A549 treated with dexamethasone at 1 μM for 4 hours (cell line): ENCODE data around the gene PAOX. TPM values are rescaled to one million over a fixed set of nuclear protein-coding genes. Genes with fewer than 3 reads are reported as not detected.

Source experiments
- total RNA-seq: library from RNA; stranded (reverse); fragments of 200-300 nt; extraction: Qiagen RNA extraction; gene quantifications from 5 replicates; pipeline ENCODE4 v1.2.3, GENCODE V29; 2022

The PAOX gene
- 1.4 to 2.5 TPM (median 2.0 TPM) in 5 replicates for total RNA-seq

DNA sequence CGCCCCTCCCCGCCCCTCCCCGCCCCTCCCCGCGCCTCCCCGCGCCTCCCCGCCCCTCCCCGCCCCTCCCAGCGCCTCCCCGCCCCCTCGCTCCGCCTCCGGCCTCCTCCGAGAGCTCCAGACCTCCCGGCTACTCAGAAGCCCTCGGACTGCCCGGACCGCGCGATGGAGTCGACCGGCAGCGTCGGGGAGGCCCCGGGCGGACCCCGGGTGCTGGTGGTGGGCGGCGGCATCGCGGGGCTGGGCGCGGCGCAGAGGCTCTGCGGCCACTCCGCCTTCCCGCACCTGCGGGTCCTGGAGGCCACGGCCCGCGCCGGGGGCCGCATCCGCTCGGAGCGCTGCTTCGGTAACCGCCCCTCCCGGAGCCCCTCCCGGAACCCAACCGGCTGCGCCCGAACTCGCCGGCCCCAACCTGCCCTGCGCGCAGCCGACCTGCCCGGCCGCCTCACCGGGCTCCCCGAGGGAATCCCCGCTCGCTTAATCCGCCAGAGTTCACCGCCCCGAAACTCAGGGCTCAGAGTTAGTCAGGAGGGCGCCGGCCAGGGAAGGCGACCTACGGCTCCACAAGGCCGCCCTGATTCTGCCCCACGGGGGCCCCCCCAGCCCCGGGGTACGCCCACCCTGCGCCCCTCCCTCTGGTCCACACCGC lies at the start of gene PAOX:
Gene PAOX, plus strand, starts transcription at position 111 of the 649 bp plus-strand sequence. Its CDS starts 55 bp downstream, at position 166.

DNA sequence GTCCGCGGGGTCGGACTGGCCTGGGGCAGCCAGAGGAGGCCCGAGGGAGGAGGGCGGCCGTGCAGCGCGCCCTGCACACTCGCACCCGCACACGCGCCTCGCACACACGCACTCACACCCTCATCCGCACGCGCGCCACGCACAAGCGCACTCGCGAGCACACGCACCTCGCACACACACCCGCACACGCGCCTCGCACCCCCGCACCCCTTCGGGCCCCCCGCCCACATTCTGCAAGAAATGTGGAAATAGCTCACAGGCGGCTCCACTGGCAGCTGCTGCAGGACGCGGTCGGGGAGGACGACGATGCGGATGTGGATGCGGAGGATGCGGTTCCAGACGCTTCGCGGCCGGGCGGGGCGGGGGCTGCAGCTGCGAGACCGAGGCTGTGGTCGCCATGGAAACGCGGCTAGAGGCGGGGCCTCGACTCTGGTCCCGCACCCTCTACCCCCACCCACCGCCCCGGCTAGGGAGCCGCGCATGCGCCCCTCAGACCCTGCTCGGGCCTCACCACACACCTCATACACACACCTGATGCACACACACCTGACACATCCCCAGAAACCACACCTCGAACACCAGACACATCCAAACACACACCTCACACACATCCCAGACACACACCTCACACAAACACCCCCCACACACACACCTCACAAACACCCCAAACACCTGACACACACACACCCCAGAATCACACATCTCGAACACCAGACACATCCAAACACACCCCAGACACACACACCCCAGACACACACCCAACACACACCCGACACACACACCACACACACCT lies 42.3 kb upstream of the PAOX start, which contains the start of gene CALY:
Gene CALY, minus strand, starts transcription at position 320 of the 793 bp plus-strand sequence. CDS start 7,907 bp downstream, outside the sequence.

DNA sequence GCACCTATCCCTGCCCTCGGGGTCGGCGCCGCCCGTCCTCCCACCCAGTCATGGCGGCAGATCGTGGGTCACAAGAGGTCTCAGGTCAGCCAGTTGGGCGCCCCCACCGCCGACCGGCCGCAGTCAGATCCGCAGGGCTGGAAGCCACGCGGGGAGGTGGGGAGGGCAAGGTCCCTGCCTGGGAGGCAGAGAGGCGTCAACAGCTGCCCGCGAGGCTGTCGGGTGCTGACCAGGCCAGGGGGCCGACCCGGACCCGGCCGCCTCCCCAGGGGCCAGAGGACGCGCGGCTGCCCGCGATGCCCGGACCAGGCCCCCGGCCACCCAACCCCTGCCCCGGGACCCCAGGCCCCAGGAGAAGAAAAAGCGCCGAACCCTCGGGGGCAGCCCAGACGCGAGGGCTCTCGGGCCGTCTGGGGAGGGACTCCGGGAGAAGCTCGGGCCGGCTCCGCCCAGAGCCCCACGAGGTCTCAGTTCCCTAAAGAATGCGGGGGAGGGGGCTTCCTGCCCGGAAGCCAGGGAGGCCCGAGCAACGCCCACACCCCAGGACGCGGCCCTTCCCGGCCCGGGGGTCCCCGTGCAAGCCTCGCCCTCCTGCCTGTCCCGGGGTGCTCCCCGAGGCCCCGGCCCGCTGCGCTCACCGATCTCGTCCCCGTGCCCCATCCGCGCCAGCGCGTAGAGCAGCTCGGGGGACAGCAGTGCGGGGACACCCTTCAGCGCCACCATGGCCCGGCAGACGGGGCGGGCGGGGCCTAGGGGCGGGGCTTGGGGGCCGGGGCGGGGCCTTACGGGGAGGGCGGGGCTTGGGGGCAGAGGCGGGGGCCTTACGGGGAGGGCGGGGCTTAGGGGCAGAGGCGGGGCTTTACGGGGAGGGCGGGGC lies 21.5 kb upstream of the PAOX start, which contains the start of gene FUOM:
Gene FUOM, minus strand, starts transcription at position 735 of the 877 bp plus-strand sequence. Its CDS starts 12 bp downstream, at position 723.

DNA sequence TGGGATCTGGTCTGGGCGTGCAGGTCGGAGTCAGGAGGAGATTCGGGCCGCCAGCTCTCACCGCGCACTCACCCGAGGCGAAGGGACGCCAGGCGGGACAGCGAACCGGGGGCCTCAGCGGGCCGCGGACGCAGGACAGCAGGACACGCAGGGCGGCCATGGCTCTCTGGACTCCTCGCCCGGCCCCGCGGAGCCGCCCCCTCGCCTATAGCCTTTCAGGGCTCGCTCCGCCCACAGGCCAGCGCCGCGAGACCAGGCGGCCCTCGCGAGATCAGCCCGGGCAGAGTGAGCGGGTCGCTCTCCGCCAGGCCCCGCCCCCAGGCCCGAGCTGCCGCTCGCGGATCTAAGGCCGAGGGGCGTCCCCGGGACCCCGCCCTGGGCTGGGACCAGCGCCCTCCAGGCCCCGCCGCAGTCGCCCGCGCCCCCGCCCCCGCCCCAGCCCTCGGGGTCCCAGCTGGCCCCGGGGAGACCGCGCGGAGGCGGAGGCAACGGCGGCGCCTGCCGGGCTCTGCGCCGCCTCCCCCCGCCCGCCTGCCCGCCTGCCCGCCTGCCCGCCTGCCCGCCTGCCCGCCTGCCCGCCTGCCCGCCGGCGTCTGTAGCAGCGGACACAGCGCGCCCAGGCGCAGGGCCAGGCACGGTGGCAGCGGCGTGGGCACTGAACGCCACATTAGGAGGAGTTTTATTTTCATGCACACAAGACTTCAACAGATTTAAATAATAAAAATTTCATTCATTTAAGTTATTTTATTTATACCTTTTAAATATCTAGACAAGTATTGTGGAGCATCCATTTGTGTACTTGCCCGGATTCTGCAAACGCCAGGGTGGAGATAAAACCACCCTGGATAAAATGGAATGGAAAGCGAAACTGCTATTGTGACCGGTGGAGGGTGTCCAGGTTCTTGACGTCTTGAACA lies 5.6 kb upstream of the PAOX start, which contains the start of gene ECHS1:
Gene ECHS1, minus strand, starts transcription at position 181 of the 917 bp plus-strand sequence. Its CDS starts 21 bp downstream, at position 160.

DNA sequence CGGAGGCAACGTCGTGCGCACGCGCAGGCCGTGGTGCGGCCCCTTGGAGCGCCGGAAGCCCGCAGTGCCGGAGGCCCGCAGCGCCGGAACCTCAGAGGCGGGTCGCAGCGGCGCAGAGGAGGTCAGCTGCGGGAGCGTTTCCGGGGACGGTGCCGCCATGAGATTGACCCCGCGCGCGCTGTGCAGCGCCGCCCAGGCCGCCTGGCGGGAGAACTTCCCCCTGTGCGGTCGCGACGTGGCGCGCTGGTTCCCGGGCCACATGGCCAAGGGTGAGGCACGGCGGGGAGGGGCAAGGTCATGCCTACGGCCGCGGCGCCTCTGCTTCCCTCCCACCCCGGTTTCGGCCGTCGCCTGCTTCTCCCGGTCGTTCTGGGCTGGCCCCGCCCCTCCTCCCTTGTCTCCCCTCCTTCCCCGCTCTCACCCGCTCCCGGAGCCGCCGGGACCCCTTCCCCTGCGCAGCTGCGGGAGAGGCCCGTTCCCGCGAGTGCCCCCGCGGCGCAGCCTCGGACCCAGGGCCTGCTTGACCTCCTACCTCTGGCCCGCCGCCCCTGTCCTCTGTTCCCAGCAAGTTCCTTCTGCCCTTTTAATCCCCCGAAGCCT lies 15.1 kb downstream of the PAOX start, which contains the start of gene MTG1:
Gene MTG1, plus strand, starts transcription at position 94 of the 600 bp plus-strand sequence. Its CDS starts 64 bp downstream, at position 158.

DNA sequence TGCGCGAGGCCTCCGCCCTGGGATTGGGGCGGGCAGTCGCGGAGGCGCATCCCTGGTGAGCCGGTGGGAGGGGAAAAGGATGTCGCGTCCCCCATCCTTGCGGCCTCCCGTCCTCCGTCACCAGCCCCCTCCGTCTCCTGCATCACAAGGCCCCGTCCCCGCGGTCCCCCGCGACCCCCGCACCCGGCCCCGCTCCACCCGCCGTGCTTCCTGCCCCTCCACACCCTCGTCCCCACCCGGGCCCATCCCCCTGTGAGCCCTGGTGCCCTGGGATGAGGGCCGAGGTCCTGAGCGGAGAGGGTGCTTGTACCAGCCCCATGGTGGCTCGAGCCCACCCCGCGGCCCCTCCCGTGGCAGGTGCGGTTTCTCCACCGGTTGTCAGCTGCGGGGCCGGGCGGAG lies 45.5 kb downstream of the PAOX start, which contains the start of gene SPRN:
Gene SPRN, minus strand, starts transcription at position 25 of the 400 bp plus-strand sequence. CDS start 944 bp downstream, outside the sequence.

Other genes starting within 250 kb of the PAOX start
- gene KNDC1, start 219.0 kb upstream of the PAOX start, total RNA-seq = 0.60 to 1.5 TPM (median 1.3 TPM) in 5 replicates
- not detected in 5 replicates for gene UTF1, start 149.0 kb upstream of the PAOX start, total RNA-seq
- gene VENTX, start 141.4 kb upstream of the PAOX start, total RNA-seq = not detected in 5 replicates
- 1.2 to 2.9 TPM (median 2.6 TPM) in 5 replicates for gene ADAM8, start 102.4 kb upstream of the PAOX start, total RNA-seq
- gene TUBGCP2, start 70.4 kb upstream of the PAOX start, total RNA-seq = 36.0 to 38.5 TPM (median 37.2 TPM) in 5 replicates
- gene ZNF511, start 70.3 kb upstream of the PAOX start, total RNA-seq = 60.8 to 75.5 TPM (median 68.0 TPM) in 5 replicates
- gene CALY, start 42.4 kb upstream of the PAOX start, total RNA-seq = 0.30 to 0.52 TPM (median 0.46 TPM) in 5 replicates
- gene PRAP1, start 31.9 kb upstream of the PAOX start, total RNA-seq = 0.09 to 0.21 TPM (median 0.13 TPM) in 3 of 5 replicates, not detected in the others
- 11.3 to 14.6 TPM (median 13.2 TPM) in 5 replicates for gene FUOM, start 21.2 kb upstream of the PAOX start, total RNA-seq
- 130 to 143 TPM (median 133 TPM) in 5 replicates for gene ECHS1, start 5.9 kb upstream of the PAOX start, total RNA-seq
- 37.9 to 48.9 TPM (median 47.8 TPM) in 5 replicates for gene MTG1, start 14.9 kb downstream of the PAOX start, total RNA-seq
- 0.30 to 0.41 TPM (median 0.33 TPM) in 5 replicates for gene SPRN, start 45.4 kb downstream of the PAOX start, total RNA-seq
- 0.14 to 0.33 TPM (median 0.29 TPM) in 5 replicates for gene SCART1, start 74.7 kb downstream of the PAOX start, total RNA-seq
- gene CYP2E1, start 148.1 kb downstream of the PAOX start, total RNA-seq = 0.11 to 0.18 TPM (median 0.17 TPM) in 5 replicates
- gene SYCE1, start 186.3 kb downstream of the PAOX start, total RNA-seq = not detected in 5 replicates
- 0.10 to 0.24 TPM (median 0.14 TPM) in 5 replicates for gene FRG2B, start 247.5 kb downstream of the PAOX start, total RNA-seq